GM12873 (cell line): Measurements from ENCODE around the gene NINJ2.

Experiments used
- CTCF ChIP-seq: IDR thresholded peaks from 2 replicates; pipeline ENCODE4 v1.5.1; 2012; ENCODE audit warnings: low read depth, mild to moderate bottlenecking, moderate library complexity, low read length, control low read depth; ENCODE audit not compliant: insufficient read depth; ENCODE audit errors: missing control alignments

Gene NINJ2

GRCh38 chr12:532908-533565 is 130.2 kb downstream of the NINJ2 start:
- TF ChIP-seq CTCF: no peak

- TF ChIP-seq CTCF: no peak
Observed at GRCh38 chr12:531951-532585, 131.2 kb downstream of the NINJ2 start.

- no peak for TF ChIP-seq CTCF
Observed at GRCh38 chr12:530821-531220, 132.4 kb downstream of the NINJ2 start.

GRCh38 chr12:530308-530707 is 132.9 kb downstream of the NINJ2 start:
- no peak for TF ChIP-seq CTCF

GRCh38 chr12:527729-528128 is 135.5 kb downstream of the NINJ2 start:
- TF ChIP-seq CTCF: no peak

- TF ChIP-seq CTCF: no peak
Observed at GRCh38 chr12:527241-527640, 136.0 kb downstream of the NINJ2 start.

GRCh38 chr12:526089-526488 is 137.2 kb downstream of the NINJ2 start:
- TF ChIP-seq CTCF: no peak
